ENCODE measurements around the gene BACE2.

The BACE2 gene

GRCh38 chr21:41175080-41175479 is 7.1 kb downstream of the BACE2 start:
- H3K9me3 ChIP-seq (ENCODE audit: control insufficient read depth in 1 of 2, low read length in 2 of 2), result no peaks in the 10 kb centered on the region
- H3K4me1 ChIP-seq (ENCODE audit: control insufficient read depth in 1 of 2, insufficient read depth in 2 of 2, low read length in 2 of 2), result peaks cover 16 to 28% of the 10 kb centered on the region in 2 donors
- H3K27ac ChIP-seq (ENCODE audit: low read depth, low read length), result no peak overlapping the region
- no peak overlapping the region for H3K4me3 ChIP-seq (ENCODE audit: low read depth in 1 of 2, low read length in 2 of 2)
- no peaks in the 10 kb centered on the region for H3K27me3 ChIP-seq (ENCODE audit: control insufficient read depth in 1 of 2, insufficient read depth in 2 of 2, low read length in 2 of 2)
- H3K9ac ChIP-seq (ENCODE audit: low read depth in 1 of 2, low read length in 2 of 2), result no peak overlapping the region
- no peaks in the 10 kb centered on the region for H3K36me3 ChIP-seq (ENCODE audit: control insufficient read depth in 1 of 2, insufficient read depth in 2 of 2, low read length in 2 of 2)

DNA sequence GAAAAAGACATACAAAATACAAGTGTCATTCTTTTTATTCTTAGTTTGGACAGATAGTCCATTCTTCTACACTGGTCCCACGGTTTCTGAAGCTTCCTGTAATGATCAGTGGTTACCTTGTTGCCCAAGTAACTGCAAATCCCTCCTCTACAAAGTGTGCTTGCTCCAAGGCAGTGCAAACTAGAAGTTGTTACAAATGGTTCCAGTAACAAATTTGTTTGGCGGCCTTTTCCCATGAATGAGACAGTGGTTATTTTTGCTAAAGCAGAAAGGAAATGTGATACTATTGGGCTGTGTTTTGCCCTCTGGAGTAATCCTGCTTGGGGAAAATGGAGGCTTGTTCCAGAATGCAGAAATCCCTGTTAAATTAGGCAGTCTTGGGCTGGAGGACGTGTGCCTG is 8.9 kb downstream of the BACE2 start:
- H3K9ac ChIP-seq (ENCODE audit: low read depth in 1 of 2, low read length in 2 of 2), result no peak overlapping the region
- no peaks in the 10 kb centered on the region for H3K27me3 ChIP-seq (ENCODE audit: control insufficient read depth in 1 of 2, insufficient read depth in 2 of 2, low read length in 2 of 2)
- no peaks in the 10 kb centered on the region for H3K36me3 ChIP-seq (ENCODE audit: control insufficient read depth in 1 of 2, insufficient read depth in 2 of 2, low read length in 2 of 2)
- no peak overlapping the region for H3K4me3 ChIP-seq (ENCODE audit: low read depth in 1 of 2, low read length in 2 of 2)
- no peak overlapping the region for H3K27ac ChIP-seq (ENCODE audit: low read depth, low read length)
- peaks cover 5 to 19% of the 10 kb centered on the region in 2 donors for H3K4me1 ChIP-seq (ENCODE audit: control insufficient read depth in 1 of 2, insufficient read depth in 2 of 2, low read length in 2 of 2)
- no peaks in the 10 kb centered on the region for H3K9me3 ChIP-seq (ENCODE audit: control insufficient read depth in 1 of 2, low read length in 2 of 2)

DNA sequence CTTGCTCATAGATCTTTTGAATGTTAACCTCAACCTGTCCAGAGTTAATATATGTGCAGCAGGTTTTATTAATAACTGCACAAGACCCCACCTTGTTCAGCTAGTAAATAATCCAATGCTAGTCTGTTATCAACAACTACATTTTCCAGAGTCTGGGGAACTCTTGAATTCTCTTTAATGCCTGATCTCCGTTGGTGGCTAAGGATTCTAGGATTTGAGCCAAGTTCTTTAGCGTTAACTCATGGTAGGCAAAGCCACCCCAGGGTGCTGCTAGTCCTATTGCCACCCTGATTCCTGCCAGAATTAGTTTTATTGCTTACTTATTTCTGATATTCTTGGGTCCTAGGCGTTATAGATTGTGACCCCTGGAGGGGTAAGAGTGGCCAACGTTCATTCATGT is 12.8 kb downstream of the BACE2 start:
- no peak overlapping the region for H3K9ac ChIP-seq (ENCODE audit: low read depth in 1 of 2, low read length in 2 of 2)
- H3K27ac ChIP-seq (ENCODE audit: low read depth, low read length), result no peak overlapping the region

GRCh38 chr21:41182547-41182946 is 14.6 kb downstream of the BACE2 start:
- Histone ChIP-seq H3K4me3 (ENCODE audit: low read depth in 1 of 2, low read length in 2 of 2) (no peak overlapping the region), H3K27ac (ENCODE audit: low read depth, low read length) (no peak overlapping the region), H3K9me3 (ENCODE audit: control insufficient read depth in 1 of 2, low read length in 2 of 2) (no peaks in the 10 kb centered on the region), H3K9ac (ENCODE audit: low read depth in 1 of 2, low read length in 2 of 2) (no peak overlapping the region), H3K36me3 (ENCODE audit: control insufficient read depth in 1 of 2, insufficient read depth in 2 of 2, low read length in 2 of 2) (no peaks in the 10 kb centered on the region), H3K4me1 (ENCODE audit: control insufficient read depth in 1 of 2, insufficient read depth in 2 of 2, low read length in 2 of 2) (peaks cover 10 to 27% of the 10 kb centered on the region in 2 donors), H3K27me3 (ENCODE audit: control insufficient read depth in 1 of 2, insufficient read depth in 2 of 2, low read length in 2 of 2) (no peaks in the 10 kb centered on the region)

More for the DNA sequence above, 12.8 kb downstream of the BACE2 start:
- no peaks in the 10 kb centered on the region for H3K9me3 ChIP-seq (ENCODE audit: control insufficient read depth in 1 of 2, low read length in 2 of 2)
- H3K27me3 ChIP-seq (ENCODE audit: control insufficient read depth in 1 of 2, insufficient read depth in 2 of 2, low read length in 2 of 2), result no peaks in the 10 kb centered on the region
- H3K4me3 ChIP-seq (ENCODE audit: low read depth in 1 of 2, low read length in 2 of 2), result no peak overlapping the region
- H3K4me1 ChIP-seq (ENCODE audit: control insufficient read depth in 1 of 2, insufficient read depth in 2 of 2, low read length in 2 of 2), result peaks cover 0 to 14% of the 10 kb centered on the region in 2 donors
- H3K36me3 ChIP-seq (ENCODE audit: control insufficient read depth in 1 of 2, insufficient read depth in 2 of 2, low read length in 2 of 2), result no peaks in the 10 kb centered on the region

DNA sequence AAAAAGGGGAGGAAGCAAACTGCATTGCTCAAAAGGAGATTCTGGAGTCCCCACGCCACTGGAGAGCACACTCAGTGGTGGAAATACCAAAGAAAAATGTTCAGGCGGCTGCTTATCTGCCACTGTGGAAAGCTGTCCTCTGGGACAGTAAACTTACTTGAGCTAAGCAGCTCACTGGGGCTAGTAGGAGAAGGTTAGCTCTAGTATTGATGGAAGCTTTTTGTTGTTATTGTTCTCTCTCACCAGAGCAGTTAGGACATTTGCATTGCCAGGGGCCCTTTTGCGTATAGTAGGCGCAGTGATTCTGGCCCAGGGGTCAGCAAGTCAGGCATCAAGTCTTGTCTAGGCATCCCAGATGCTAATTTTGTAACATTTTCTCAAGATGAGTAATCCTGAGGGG is 15.6 kb downstream of the BACE2 start:
- Histone ChIP-seq H3K4me3 (ENCODE audit: low read depth in 1 of 2, low read length in 2 of 2) (no peak overlapping the region), H3K36me3 (ENCODE audit: control insufficient read depth in 1 of 2, insufficient read depth in 2 of 2, low read length in 2 of 2) (no peaks in the 10 kb centered on the region), H3K27me3 (ENCODE audit: control insufficient read depth in 1 of 2, insufficient read depth in 2 of 2, low read length in 2 of 2) (no peaks in the 10 kb centered on the region), H3K9ac (ENCODE audit: low read depth in 1 of 2, low read length in 2 of 2) (no peak overlapping the region), H3K9me3 (ENCODE audit: control insufficient read depth in 1 of 2, low read length in 2 of 2) (no peaks in the 10 kb centered on the region), H3K4me1 (ENCODE audit: control insufficient read depth in 1 of 2, insufficient read depth in 2 of 2, low read length in 2 of 2) (peaks cover 10 to 27% of the 10 kb centered on the region in 2 donors), H3K27ac (ENCODE audit: low read depth, low read length) (no peak overlapping the region)

- H3K27ac ChIP-seq (ENCODE audit: low read depth, low read length), result no peak overlapping the region
- H3K4me3 ChIP-seq (ENCODE audit: low read depth in 1 of 2, low read length in 2 of 2), result peak overlapping the region in 1 of 2 donors; percentile 8
- no peak overlapping the region for H3K9ac ChIP-seq (ENCODE audit: low read depth in 1 of 2, low read length in 2 of 2)
- H3K4me1 ChIP-seq (ENCODE audit: control insufficient read depth in 1 of 2, insufficient read depth in 2 of 2, low read length in 2 of 2), result peaks cover 10 to 20% of the 10 kb centered on the region in 2 donors
- no peaks in the 10 kb centered on the region for H3K9me3 ChIP-seq (ENCODE audit: control insufficient read depth in 1 of 2, low read length in 2 of 2)
- H3K36me3 ChIP-seq (ENCODE audit: control insufficient read depth in 1 of 2, insufficient read depth in 2 of 2, low read length in 2 of 2), result no peaks in the 10 kb centered on the region
- H3K27me3 ChIP-seq (ENCODE audit: control insufficient read depth in 1 of 2, insufficient read depth in 2 of 2, low read length in 2 of 2), result no peaks in the 10 kb centered on the region
Observed at GRCh38 chr21:41185802-41186201, 17.8 kb downstream of the BACE2 start.

- H3K4me1 ChIP-seq (ENCODE audit: control insufficient read depth in 1 of 2, insufficient read depth in 2 of 2, low read length in 2 of 2), result peaks cover 10 to 18% of the 10 kb centered on the region in 2 donors
- H3K36me3 ChIP-seq (ENCODE audit: control insufficient read depth in 1 of 2, insufficient read depth in 2 of 2, low read length in 2 of 2), result no peaks in the 10 kb centered on the region
- H3K4me3 ChIP-seq (ENCODE audit: low read depth in 1 of 2, low read length in 2 of 2), result no peak overlapping the region
- H3K27ac ChIP-seq (ENCODE audit: low read depth, low read length), result no peak overlapping the region
- H3K9ac ChIP-seq (ENCODE audit: low read depth in 1 of 2, low read length in 2 of 2), result no peak overlapping the region
- no peaks in the 10 kb centered on the region for H3K27me3 ChIP-seq (ENCODE audit: control insufficient read depth in 1 of 2, insufficient read depth in 2 of 2, low read length in 2 of 2)
- H3K9me3 ChIP-seq (ENCODE audit: control insufficient read depth in 1 of 2, low read length in 2 of 2), result no peaks in the 10 kb centered on the region
Observed at GRCh38 chr21:41186755-41187536, 19.0 kb downstream of the BACE2 start.

GRCh38 chr21:41187537-41188025 is 19.6 kb downstream of the BACE2 start:
- Histone ChIP-seq H3K36me3 (ENCODE audit: control insufficient read depth in 1 of 2, insufficient read depth in 2 of 2, low read length in 2 of 2) (no peaks in the 10 kb centered on the region), H3K9ac (ENCODE audit: low read depth in 1 of 2, low read length in 2 of 2) (no peak overlapping the region), H3K27me3 (ENCODE audit: control insufficient read depth in 1 of 2, insufficient read depth in 2 of 2, low read length in 2 of 2) (no peaks in the 10 kb centered on the region), H3K27ac (ENCODE audit: low read depth, low read length) (no peak overlapping the region), H3K9me3 (ENCODE audit: control insufficient read depth in 1 of 2, low read length in 2 of 2) (no peaks in the 10 kb centered on the region), H3K4me3 (ENCODE audit: low read depth in 1 of 2, low read length in 2 of 2) (no peak overlapping the region), H3K4me1 (ENCODE audit: control insufficient read depth in 1 of 2, insufficient read depth in 2 of 2, low read length in 2 of 2) (peaks cover 10 to 18% of the 10 kb centered on the region in 2 donors)

GRCh38 chr21:41188486-41189149 is 20.7 kb downstream of the BACE2 start:
- Histone ChIP-seq H3K4me3 (ENCODE audit: low read depth in 1 of 2, low read length in 2 of 2) (no peak overlapping the region), H3K9me3 (ENCODE audit: control insufficient read depth in 1 of 2, low read length in 2 of 2) (no peaks in the 10 kb centered on the region), H3K27me3 (ENCODE audit: control insufficient read depth in 1 of 2, insufficient read depth in 2 of 2, low read length in 2 of 2) (no peaks in the 10 kb centered on the region), H3K4me1 (ENCODE audit: control insufficient read depth in 1 of 2, insufficient read depth in 2 of 2, low read length in 2 of 2) (peaks cover 10 to 18% of the 10 kb centered on the region in 2 donors), H3K36me3 (ENCODE audit: control insufficient read depth in 1 of 2, insufficient read depth in 2 of 2, low read length in 2 of 2) (no peaks in the 10 kb centered on the region), H3K9ac (ENCODE audit: low read depth in 1 of 2, low read length in 2 of 2) (no peak overlapping the region), H3K27ac (ENCODE audit: low read depth, low read length) (no peak overlapping the region)

DNA sequence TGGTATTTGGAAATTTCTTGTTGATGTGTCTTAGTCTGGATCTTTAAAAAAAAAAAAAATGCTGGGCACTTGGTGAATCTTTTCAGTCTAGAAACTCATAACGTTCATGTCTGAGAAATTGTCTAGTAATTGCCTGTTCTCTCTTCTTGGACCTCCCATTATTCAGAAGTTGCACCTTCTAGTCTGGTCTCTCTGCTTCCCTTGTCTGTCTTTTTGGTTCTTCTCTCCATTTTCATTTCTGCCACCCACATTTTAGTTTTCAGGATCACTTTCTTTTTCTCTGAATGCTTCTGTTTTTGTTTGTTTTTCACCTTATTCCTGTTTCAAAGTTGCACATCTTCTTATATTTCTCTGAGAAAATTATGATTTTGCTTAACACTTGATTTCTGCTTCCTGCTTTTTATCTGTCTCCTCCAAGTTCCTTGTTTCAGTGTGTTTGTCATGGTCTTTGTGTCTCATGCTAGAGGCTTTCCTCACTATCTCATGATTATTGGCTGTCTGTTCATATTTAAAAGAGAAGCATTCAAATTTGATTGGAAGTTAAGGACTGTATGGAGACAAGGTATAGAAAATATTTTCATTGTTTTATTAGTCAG is 21.3 kb downstream of the BACE2 start:
- Histone ChIP-seq H3K36me3 (ENCODE audit: control insufficient read depth in 1 of 2, insufficient read depth in 2 of 2, low read length in 2 of 2) (no peaks in the 10 kb centered on the region), H3K4me1 (ENCODE audit: control insufficient read depth in 1 of 2, insufficient read depth in 2 of 2, low read length in 2 of 2) (peaks cover 10 to 18% of the 10 kb centered on the region in 2 donors), H3K9ac (ENCODE audit: low read depth in 1 of 2, low read length in 2 of 2) (no peak overlapping the region), H3K27ac (ENCODE audit: low read depth, low read length) (no peak overlapping the region), H3K9me3 (ENCODE audit: control insufficient read depth in 1 of 2, low read length in 2 of 2) (no peaks in the 10 kb centered on the region), H3K4me3 (ENCODE audit: low read depth in 1 of 2, low read length in 2 of 2) (no peak overlapping the region), H3K27me3 (ENCODE audit: control insufficient read depth in 1 of 2, insufficient read depth in 2 of 2, low read length in 2 of 2) (no peaks in the 10 kb centered on the region)

Data from duodenal mucosa (tissue), 2 donors.